Mesothelial cell of epicardium (in vitro differentiated cells): ENCODE data around the gene AKAP13. TPM values are rescaled to one million over a fixed set of nuclear protein-coding genes. Genes with fewer than 3 reads are reported as not detected.
A peak's percentile ranks its signal among the peaks of the same experiment; 100 is the strongest.

Experiments used
- DNase-seq, 2 experiments: peaks; one replicate each; pipeline ENCODE4 v3.0.0; 2021; ENCODE audit warnings: low spot score in 2 of 2; ENCODE audit not compliant: unreplicated experiment in 2 of 2
- H3K27ac Mint-ChIP-seq: 2 replicates; pipeline ENCODE4 v1.8.0; 2021; ENCODE audit warnings: mixed read lengths
- H3K27me3 Mint-ChIP-seq: 2 replicates; pipeline ENCODE4 v1.8.0; 2021; ENCODE audit warnings: low read depth, mixed read lengths
- H3K36me3 Mint-ChIP-seq: 2 replicates; pipeline ENCODE4 v1.8.0; 2021; ENCODE audit warnings: mixed read lengths
- H3K4me1 Mint-ChIP-seq: 2 replicates; pipeline ENCODE4 v1.8.0; 2021; ENCODE audit warnings: mixed read lengths
- H3K4me3 Mint-ChIP-seq: 2 replicates; pipeline ENCODE4 v1.8.0; 2021; ENCODE audit warnings: mild to moderate bottlenecking, moderate library complexity, mixed read lengths
- H3K9me3 Mint-ChIP-seq: 2 replicates; pipeline ENCODE4 v1.8.0; 2021; ENCODE audit warnings: mixed read lengths
- total RNA-seq: library from RNA; stranded (reverse); gene quantifications from 3 replicates; pipeline ENCODE4 v1.2.1, GENCODE V29; 2021
- TF ChIP-seq, protein P1 (sequence below): fragments of 200-600 bp; sonication (generic); IDR thresholded peaks from one replicate; pipeline ENCODE4 v1.5.0; 2021; ENCODE audit warnings: antibody characterized with exemption; ENCODE audit not compliant: unreplicated experiment

AKAP13 gene
- total RNA-seq, 1 donor from 2014 or later, result 109 TPM

DNA sequence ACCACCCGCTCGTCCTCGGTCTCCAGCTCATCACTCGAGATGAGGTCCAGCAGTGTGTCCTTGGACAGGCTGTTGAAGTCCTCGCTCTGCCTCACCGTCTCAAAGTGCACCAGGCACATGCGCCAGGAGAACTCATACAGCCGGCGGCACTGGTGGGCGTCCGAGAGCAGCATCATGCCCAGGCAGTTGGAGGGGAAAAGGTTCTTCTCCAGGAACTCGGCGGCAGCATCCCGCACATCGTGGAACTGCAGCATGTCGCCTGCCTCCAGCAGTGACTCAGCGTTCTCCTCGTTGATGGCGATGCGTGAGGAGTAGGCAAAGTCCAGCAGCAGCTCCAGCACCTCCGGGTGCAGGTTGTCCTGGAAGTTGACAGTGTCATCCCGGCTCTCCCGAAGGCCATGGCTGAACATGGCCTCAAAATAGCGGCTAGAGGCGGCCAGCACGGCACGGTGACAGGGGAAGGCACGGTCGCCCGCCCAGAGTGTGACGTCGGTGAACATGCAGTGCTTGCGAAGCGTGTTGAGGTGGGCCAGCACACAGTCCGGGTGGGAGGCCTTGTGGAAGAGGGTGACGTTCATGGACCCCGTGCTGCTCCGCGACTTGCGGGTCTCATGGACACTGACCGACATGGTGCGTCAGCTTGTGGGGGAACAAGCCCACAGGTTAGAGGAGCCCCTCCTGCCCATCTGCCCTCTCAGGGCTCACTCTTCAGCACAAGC lies 388.9 kb downstream of the AKAP13 start:
- Mint-ChIP-seq H3K27me3 (no peaks in the 10 kb centered on the region), H3K27ac (no peak overlapping the region), H3K9me3 (no peaks in the 10 kb centered on the region), H3K36me3 (peaks cover 11% of the 10 kb centered on the region), H3K4me3 (no peak overlapping the region), H3K4me1 (peaks cover 16% of the 10 kb centered on the region)
- TF ChIP-seq, protein P1, sequence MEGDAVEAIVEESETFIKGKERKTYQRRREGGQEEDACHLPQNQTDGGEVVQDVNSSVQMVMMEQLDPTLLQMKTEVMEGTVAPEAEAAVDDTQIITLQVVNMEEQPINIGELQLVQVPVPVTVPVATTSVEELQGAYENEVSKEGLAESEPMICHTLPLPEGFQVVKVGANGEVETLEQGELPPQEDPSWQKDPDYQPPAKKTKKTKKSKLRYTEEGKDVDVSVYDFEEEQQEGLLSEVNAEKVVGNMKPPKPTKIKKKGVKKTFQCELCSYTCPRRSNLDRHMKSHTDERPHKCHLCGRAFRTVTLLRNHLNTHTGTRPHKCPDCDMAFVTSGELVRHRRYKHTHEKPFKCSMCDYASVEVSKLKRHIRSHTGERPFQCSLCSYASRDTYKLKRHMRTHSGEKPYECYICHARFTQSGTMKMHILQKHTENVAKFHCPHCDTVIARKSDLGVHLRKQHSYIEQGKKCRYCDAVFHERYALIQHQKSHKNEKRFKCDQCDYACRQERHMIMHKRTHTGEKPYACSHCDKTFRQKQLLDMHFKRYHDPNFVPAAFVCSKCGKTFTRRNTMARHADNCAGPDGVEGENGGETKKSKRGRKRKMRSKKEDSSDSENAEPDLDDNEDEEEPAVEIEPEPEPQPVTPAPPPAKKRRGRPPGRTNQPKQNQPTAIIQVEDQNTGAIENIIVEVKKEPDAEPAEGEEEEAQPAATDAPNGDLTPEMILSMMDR, result no peak
- no peak for DNase-seq

DNA sequence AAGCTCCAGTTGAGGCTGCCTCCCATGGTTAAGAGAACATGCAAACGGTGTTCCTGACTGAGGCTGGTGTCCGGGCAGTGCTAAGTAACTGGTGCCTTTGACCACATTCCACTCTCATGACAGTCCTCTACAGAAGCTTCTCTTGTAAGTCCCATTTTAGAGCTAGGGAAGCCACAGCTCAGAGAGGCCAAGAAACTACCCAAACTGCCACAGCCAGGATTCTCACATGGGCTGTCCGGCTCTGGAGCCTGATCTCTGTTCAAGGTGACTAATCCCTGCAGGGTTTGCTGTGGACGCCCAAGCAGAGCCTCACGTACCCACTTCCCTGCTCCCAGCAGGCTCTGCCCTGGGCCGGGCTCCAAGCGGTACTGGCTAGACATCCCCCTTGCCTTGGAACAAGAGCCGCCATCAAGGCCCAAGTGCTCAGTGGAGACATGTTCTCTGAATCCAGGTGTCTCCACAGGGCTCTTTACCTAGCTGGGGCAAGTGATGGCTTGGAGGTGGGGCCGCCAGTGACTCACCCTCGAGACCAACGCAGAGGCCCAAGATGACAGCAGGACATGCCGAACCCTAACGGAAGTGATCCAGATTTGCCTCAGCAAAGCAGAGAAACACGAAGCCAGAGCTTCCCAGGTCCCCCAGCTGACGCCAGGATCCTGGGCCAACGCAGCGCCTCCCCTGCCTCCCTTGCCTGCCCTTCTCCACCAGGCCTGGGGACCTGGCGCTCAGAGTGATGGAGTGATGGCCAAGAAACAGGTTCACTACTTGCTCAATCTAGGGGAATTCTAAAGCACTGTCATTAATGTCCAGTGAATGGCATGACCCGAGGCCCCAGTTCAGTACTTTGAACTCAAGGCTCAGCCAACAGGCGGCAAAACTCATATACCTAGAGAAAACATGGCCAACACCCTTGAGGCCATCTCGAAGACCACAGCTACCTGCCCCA lies 390.0 kb downstream of the AKAP13 start:
- Mint-ChIP-seq H3K27ac (peak overlapping the region; percentile 89), H3K9me3 (no peaks in the 10 kb centered on the region), H3K4me1 (peaks cover 17% of the 10 kb centered on the region), H3K4me3 (no peak overlapping the region), H3K27me3 (no peaks in the 10 kb centered on the region), H3K36me3 (peaks cover 11% of the 10 kb centered on the region)
- TF ChIP-seq, protein P1, result no peak
- DNase-seq, result no peak

DNA sequence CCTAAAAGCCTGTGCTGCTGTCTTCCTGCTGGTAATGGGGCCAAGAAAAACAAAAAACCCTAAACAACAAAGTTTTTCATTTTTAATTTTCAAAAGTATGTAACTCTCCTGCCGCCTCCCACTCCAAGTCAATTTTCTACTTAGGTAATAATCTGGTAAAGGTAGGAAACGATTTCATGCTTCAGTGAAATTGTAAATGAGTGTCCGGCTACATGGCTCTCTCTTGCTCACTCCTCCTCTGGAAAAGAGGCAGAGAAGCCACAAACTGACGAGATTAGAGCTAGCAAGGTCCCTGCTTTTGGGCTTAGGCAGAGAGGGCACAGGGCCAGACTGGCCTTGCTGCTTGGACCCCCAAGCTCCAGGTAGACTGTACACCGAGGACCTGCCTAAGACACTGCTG lies 390.9 kb downstream of the AKAP13 start:
- Mint-ChIP-seq H3K9me3 (no peaks in the 10 kb centered on the region), H3K27ac (peak overlapping the region; percentile 89), H3K4me3 (no peak overlapping the region), H3K27me3 (no peaks in the 10 kb centered on the region), H3K4me1 (peaks cover 18% of the 10 kb centered on the region), H3K36me3 (peaks cover 13% of the 10 kb centered on the region)
- TF ChIP-seq, protein P1, result no peak
- DNase-seq, result no peak

DNA sequence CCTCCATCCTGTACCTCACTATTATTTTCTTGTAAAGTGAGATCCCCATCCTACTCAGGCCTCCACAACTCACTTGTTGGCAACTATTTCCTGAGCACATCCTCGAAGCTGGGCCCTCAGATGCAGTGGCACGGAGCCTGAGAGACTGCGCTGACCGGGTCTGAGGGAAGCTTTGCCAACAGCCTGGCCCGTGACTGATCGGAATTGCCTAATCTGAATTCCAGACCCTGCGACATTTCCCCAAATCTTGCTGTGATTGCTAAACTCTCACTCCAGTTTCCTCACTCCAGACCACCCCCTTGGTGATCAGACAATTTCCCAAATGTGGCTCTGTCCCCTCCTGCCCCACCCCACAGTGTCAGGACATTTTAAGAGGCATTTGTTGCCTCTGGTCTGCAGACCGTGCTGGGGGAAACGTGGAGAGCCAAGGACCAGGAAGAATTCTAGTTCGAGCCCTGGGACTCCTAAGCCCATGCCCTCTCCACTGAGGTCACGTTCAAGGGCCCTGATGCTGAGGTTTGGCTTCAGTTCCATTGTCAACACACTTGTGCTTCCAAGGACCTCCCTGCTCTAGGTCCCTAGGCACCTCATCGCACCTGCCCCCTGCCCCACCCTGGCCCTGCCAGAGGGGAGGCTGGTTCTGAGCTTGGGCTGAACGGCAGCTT lies 391.5 kb downstream of the AKAP13 start:
- TF ChIP-seq, protein P1, result no peak
- Mint-ChIP-seq H3K36me3 (peaks cover 13% of the 10 kb centered on the region), H3K9me3 (no peaks in the 10 kb centered on the region), H3K27ac (no peak overlapping the region), H3K4me3 (no peak overlapping the region), H3K27me3 (no peaks in the 10 kb centered on the region), H3K4me1 (peaks cover 18% of the 10 kb centered on the region)
- DNase-seq, result no peak

DNA sequence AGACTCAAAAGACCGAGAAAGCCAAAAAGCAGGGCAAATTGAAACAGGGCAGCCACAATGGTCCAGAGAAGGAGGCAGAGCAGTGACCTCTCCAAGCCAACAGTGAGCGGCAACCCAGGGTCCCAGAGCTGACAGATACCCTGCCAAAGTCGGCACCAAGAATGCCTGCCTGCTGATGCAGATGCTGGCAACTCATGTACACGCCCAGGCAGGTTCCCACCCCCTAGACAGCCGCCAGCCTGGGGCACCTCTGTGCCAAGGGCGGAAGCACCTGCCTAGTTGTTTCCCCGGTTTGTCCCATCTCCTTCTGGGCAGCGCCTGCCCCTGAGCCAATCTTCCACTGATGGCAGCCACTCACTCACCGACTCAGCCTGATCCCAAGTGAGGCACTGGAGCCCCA lies 392.3 kb downstream of the AKAP13 start:
- no peak for DNase-seq
- Mint-ChIP-seq H3K9me3 (no peaks in the 10 kb centered on the region), H3K4me3 (no peak overlapping the region), H3K27me3 (no peaks in the 10 kb centered on the region), H3K36me3 (peaks cover 13% of the 10 kb centered on the region), H3K4me1 (peaks cover 18% of the 10 kb centered on the region), H3K27ac (no peak overlapping the region)
- TF ChIP-seq, protein P1, result no peak
